ENCODE results near the gene HJURP.

HJURP gene

DNA sequence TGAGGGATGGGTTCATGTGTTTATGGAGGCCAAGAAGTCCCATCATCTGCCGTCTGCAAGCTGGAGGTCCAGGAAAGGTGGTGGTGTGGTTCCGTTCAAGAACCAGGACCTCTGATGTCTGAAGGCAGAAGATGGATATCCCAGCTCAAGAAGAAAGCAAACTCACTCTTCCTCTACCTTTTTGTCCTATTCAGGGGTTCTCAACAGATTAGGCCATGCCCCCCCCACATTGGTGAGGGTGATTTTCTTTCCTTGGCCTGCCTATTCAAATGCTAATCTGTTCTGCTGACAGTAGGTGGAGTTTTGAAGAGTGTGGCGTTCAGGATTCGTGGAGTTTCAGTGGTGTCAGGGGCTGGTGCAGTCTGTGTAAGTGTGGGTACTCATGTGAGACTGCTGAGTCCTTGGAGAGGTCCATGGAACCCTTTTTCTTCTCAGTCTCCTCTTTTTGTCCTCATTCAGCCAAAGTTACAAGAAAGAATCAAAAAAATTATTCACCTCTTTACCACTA, 8.0 kb upstream of the HJURP start:
- Histone ChIP-seq H4K8ac (ENCODE audit: low read depth, low read length) (no peak overlapping the region), H3K9ac (ENCODE audit: low read depth, low read length, poor library complexity) (no peak overlapping the region), H2BK12ac (ENCODE audit: low read length) (no peak overlapping the region), H3K4me2 (ENCODE audit: insufficient read depth, low read length, poor library complexity, severe bottlenecking) (no peak overlapping the region), H2BK120ac (ENCODE audit: low read depth, low read length) (peak overlapping the region; percentile 72), H2AK5ac (ENCODE audit: low read depth, low read length) (no peak overlapping the region), H3K18ac (ENCODE audit: low read length) (no peak overlapping the region), H4K91ac (ENCODE audit: low read depth, low read length, poor library complexity) (no peak overlapping the region), H2AFZ (ENCODE audit: low read length) (peak overlapping the region; percentile 78), H3K27me3 (ENCODE audit: control insufficient read depth in 3 of 3, insufficient read depth in 3 of 3, low read depth in 1 of 3, low read length in 3 of 3) (no peaks in the 10 kb centered on the region), H2BK15ac (ENCODE audit: low read length) (no peak overlapping the region), H2BK5ac (ENCODE audit: low read length) (no peak overlapping the region), H3K4me3 (ENCODE audit: low read length in 2 of 2) (no peak overlapping the region), H3K4ac (ENCODE audit: low read length) (no peak overlapping the region), H3K4me1 (ENCODE audit: control insufficient read depth in 2 of 2, insufficient read depth in 1 of 2, low read depth in 1 of 2, low read length in 2 of 2) (peaks cover 0 to 1% of the 10 kb centered on the region in 2 donors), H3K14ac (ENCODE audit: low read length) (no peak overlapping the region), H3K79me1 (ENCODE audit: low read depth, low read length) (no peaks in the 10 kb centered on the region), H3K9me3 (replicated peaks in 1 of 2; ENCODE audit: control insufficient read depth in 2 of 2, insufficient read depth in 1 of 2, low read depth in 1 of 2, low read length in 2 of 2) (peaks cover 0 to 7% of the 10 kb centered on the region in 2 donors), H3K23ac (ENCODE audit: low read depth, low read length, poor library complexity) (no peak overlapping the region), H3K27ac (replicated peaks; ENCODE audit: low read length) (no peak overlapping the region), H3K36me3 (replicated peaks in 1 of 2; ENCODE audit: control insufficient read depth in 2 of 2, insufficient read depth in 2 of 2, low read length in 2 of 2) (peaks cover 0 to 10% of the 10 kb centered on the region in 2 donors)
- no peak for DNase-seq (ENCODE audit: low spot score)
- no CpG with 5 or more reads among the region's 4 CpGs for WGBS, 2 donors (ENCODE audit: extremely low coverage in 2 of 2, insufficient read length in 2 of 2, insufficient replicate concordance in 1 of 2)

- peaks cover 0 to 1% of the 10 kb centered on the region in 2 donors for H3K9me3 ChIP-seq (replicated peaks in 1 of 2; ENCODE audit: control insufficient read depth in 2 of 2, insufficient read depth in 1 of 2, low read depth in 1 of 2, low read length in 2 of 2)
- H3K27ac ChIP-seq (replicated peaks; ENCODE audit: low read length), result no peak overlapping the region
- no peak overlapping the region for H2BK15ac ChIP-seq (ENCODE audit: low read length)
- H2BK5ac ChIP-seq (ENCODE audit: low read length), result no peak overlapping the region
- H3K9ac ChIP-seq (ENCODE audit: low read depth, low read length, poor library complexity), result no peak overlapping the region
- no peak overlapping the region for H2AK5ac ChIP-seq (ENCODE audit: low read depth, low read length)
- H3K79me1 ChIP-seq (ENCODE audit: low read depth, low read length), result no peaks in the 10 kb centered on the region
- H3K27me3 ChIP-seq (ENCODE audit: control insufficient read depth in 3 of 3, insufficient read depth in 3 of 3, low read depth in 1 of 3, low read length in 3 of 3), result no peaks in the 10 kb centered on the region
- H3K14ac ChIP-seq (ENCODE audit: low read length), result no peak overlapping the region
- H3K4me1 ChIP-seq (ENCODE audit: control insufficient read depth in 2 of 2, insufficient read depth in 1 of 2, low read depth in 1 of 2, low read length in 2 of 2), result peaks cover under 1 to 3% of the 10 kb centered on the region in 2 donors
- no peak overlapping the region for H2BK120ac ChIP-seq (ENCODE audit: low read depth, low read length)
- H3K23ac ChIP-seq (ENCODE audit: low read depth, low read length, poor library complexity), result no peak overlapping the region
- H3K4me2 ChIP-seq (ENCODE audit: insufficient read depth, low read length, poor library complexity, severe bottlenecking), result no peak overlapping the region
- no peak overlapping the region for H4K8ac ChIP-seq (ENCODE audit: low read depth, low read length)
- peaks cover 0 to 1% of the 10 kb centered on the region in 2 donors for H3K36me3 ChIP-seq (replicated peaks in 1 of 2; ENCODE audit: control insufficient read depth in 2 of 2, insufficient read depth in 2 of 2, low read length in 2 of 2)
- H2BK12ac ChIP-seq (ENCODE audit: low read length), result no peak overlapping the region
- no peak for DNase-seq (ENCODE audit: low spot score)
- no peak overlapping the region for H3K4me3 ChIP-seq (ENCODE audit: low read length in 2 of 2)
- no peak overlapping the region for H4K91ac ChIP-seq (ENCODE audit: low read depth, low read length, poor library complexity)
- WGBS, 2 donors (ENCODE audit: extremely low coverage in 2 of 2, insufficient read length in 2 of 2, insufficient replicate concordance in 1 of 2), result no CpG with 5 or more reads among the region's 4 CpGs
- no peak overlapping the region for H2AFZ ChIP-seq (ENCODE audit: low read length)
- no peak overlapping the region for H3K18ac ChIP-seq (ENCODE audit: low read length)
- H3K4ac ChIP-seq (ENCODE audit: low read length), result no peak overlapping the region
These were observed 4.0 kb upstream of the HJURP start for GRCh38 chr2:233858331-233858730.

- no peak overlapping the region for H3K9ac ChIP-seq (ENCODE audit: low read depth, low read length, poor library complexity)
- H3K4me3 ChIP-seq (ENCODE audit: low read length in 2 of 2), result no peak overlapping the region
- peaks cover 0 to 8% of the 10 kb centered on the region in 2 donors for H3K36me3 ChIP-seq (replicated peaks in 1 of 2; ENCODE audit: control insufficient read depth in 2 of 2, insufficient read depth in 2 of 2, low read length in 2 of 2)
- no peak for DNase-seq (ENCODE audit: low spot score)
- no peak overlapping the region for H2BK120ac ChIP-seq (ENCODE audit: low read depth, low read length)
- no peak overlapping the region for H2BK15ac ChIP-seq (ENCODE audit: low read length)
- no peaks in the 10 kb centered on the region for H3K27me3 ChIP-seq (ENCODE audit: control insufficient read depth in 3 of 3, insufficient read depth in 3 of 3, low read depth in 1 of 3, low read length in 3 of 3)
- H2BK5ac ChIP-seq (ENCODE audit: low read length), result no peak overlapping the region
- no CpG with 5 or more reads among the region's 9 CpGs for WGBS, 2 donors (ENCODE audit: extremely low coverage in 2 of 2, insufficient read length in 2 of 2, insufficient replicate concordance in 1 of 2)
- H2BK12ac ChIP-seq (ENCODE audit: low read length), result no peak overlapping the region
- peaks cover 0 to 1% of the 10 kb centered on the region in 2 donors for H3K9me3 ChIP-seq (replicated peaks in 1 of 2; ENCODE audit: control insufficient read depth in 2 of 2, insufficient read depth in 1 of 2, low read depth in 1 of 2, low read length in 2 of 2)
- no peak overlapping the region for H3K14ac ChIP-seq (ENCODE audit: low read length)
- H3K4me1 ChIP-seq (ENCODE audit: control insufficient read depth in 2 of 2, insufficient read depth in 1 of 2, low read depth in 1 of 2, low read length in 2 of 2), result peaks cover 3 to 8% of the 10 kb centered on the region in 2 donors
- H4K91ac ChIP-seq (ENCODE audit: low read depth, low read length, poor library complexity), result no peak overlapping the region
- H2AK5ac ChIP-seq (ENCODE audit: low read depth, low read length), result no peak overlapping the region
- no peaks in the 10 kb centered on the region for H3K79me1 ChIP-seq (ENCODE audit: low read depth, low read length)
- H3K23ac ChIP-seq (ENCODE audit: low read depth, low read length, poor library complexity), result no peak overlapping the region
- H3K4ac ChIP-seq (ENCODE audit: low read length), result no peak overlapping the region
- H2AFZ ChIP-seq (ENCODE audit: low read length), result no peak overlapping the region
- H3K27ac ChIP-seq (replicated peaks; ENCODE audit: low read length), result no peak overlapping the region
- no peak overlapping the region for H3K18ac ChIP-seq (ENCODE audit: low read length)
- H4K8ac ChIP-seq (ENCODE audit: low read depth, low read length), result no peak overlapping the region
- H3K4me2 ChIP-seq (ENCODE audit: insufficient read depth, low read length, poor library complexity, severe bottlenecking), result no peak overlapping the region
These were observed 3.3 kb upstream of the HJURP start for GRCh38 chr2:233857511-233858141.

GRCh38 chr2:233856184-233856583, 1.8 kb upstream of the HJURP start:
- Histone ChIP-seq H3K27ac (replicated peaks; ENCODE audit: low read length) (no peak overlapping the region), H2AK5ac (ENCODE audit: low read depth, low read length) (no peak overlapping the region), H3K4me1 (ENCODE audit: control insufficient read depth in 2 of 2, insufficient read depth in 1 of 2, low read depth in 1 of 2, low read length in 2 of 2) (peaks cover 5 to 14% of the 10 kb centered on the region in 2 donors), H3K9me3 (replicated peaks in 1 of 2; ENCODE audit: control insufficient read depth in 2 of 2, insufficient read depth in 1 of 2, low read depth in 1 of 2, low read length in 2 of 2) (no peaks in the 10 kb centered on the region), H3K27me3 (ENCODE audit: control insufficient read depth in 3 of 3, insufficient read depth in 3 of 3, low read depth in 1 of 3, low read length in 3 of 3) (no peaks in the 10 kb centered on the region), H3K9ac (ENCODE audit: low read depth, low read length, poor library complexity) (no peak overlapping the region), H3K14ac (ENCODE audit: low read length) (no peak overlapping the region), H2BK12ac (ENCODE audit: low read length) (no peak overlapping the region), H4K91ac (ENCODE audit: low read depth, low read length, poor library complexity) (no peak overlapping the region), H2AFZ (ENCODE audit: low read length) (peak overlapping the region; percentile 91), H2BK15ac (ENCODE audit: low read length) (no peak overlapping the region), H3K4me3 (ENCODE audit: low read length in 2 of 2) (no peak overlapping the region), H2BK120ac (ENCODE audit: low read depth, low read length) (no peak overlapping the region), H3K18ac (ENCODE audit: low read length) (no peak overlapping the region), H3K23ac (ENCODE audit: low read depth, low read length, poor library complexity) (no peak overlapping the region), H3K4me2 (ENCODE audit: insufficient read depth, low read length, poor library complexity, severe bottlenecking) (no peak overlapping the region), H3K79me1 (ENCODE audit: low read depth, low read length) (no peaks in the 10 kb centered on the region), H3K36me3 (replicated peaks in 1 of 2; ENCODE audit: control insufficient read depth in 2 of 2, insufficient read depth in 2 of 2, low read length in 2 of 2) (peaks cover 6 to 23% of the 10 kb centered on the region in 2 donors), H3K4ac (ENCODE audit: low read length) (no peak overlapping the region), H2BK5ac (ENCODE audit: low read length) (no peak overlapping the region), H4K8ac (ENCODE audit: low read depth, low read length) (no peak overlapping the region)
- no peak for DNase-seq (ENCODE audit: low spot score)
- WGBS, 2 donors (ENCODE audit: extremely low coverage in 2 of 2, insufficient read length in 2 of 2, insufficient replicate concordance in 1 of 2), result no CpG with 5 or more reads among the region's 5 CpGs
